ENCODE measurements around the gene PDE8A.

Gene PDE8A

DNA sequence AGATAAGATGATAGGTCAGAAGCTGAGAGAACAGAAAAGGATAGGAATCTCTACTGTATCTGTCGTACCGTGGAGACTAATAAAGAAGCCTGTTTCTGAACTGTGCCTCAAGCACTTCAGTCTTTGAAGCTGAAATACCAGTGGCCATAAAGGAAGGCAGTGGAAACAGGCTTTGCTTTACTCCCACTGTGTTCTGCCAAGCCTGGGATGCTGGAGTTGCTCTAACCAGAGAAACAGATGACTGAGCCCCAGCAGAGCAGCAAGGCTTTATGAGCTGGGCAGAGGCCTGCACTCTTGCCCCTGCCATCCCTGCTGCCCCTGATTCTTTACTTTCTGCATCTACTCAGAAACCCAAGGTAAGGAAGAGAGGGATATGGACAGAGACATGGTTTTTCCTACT is 89.4 kb downstream of the PDE8A start:
- DNase-seq (ENCODE audit: insufficient read length, low spot score) (no peak), FAIRE-seq (no peak)

GRCh38 chr15:85071504-85071903 is 89.8 kb downstream of the PDE8A start:
- DNase-seq (ENCODE audit: insufficient read length, low spot score) (no peak), FAIRE-seq (no peak)

- FAIRE-seq (no peak), DNase-seq (ENCODE audit: insufficient read length, low spot score) (no peak)
Observed at GRCh38 chr15:85072917-85073316, 91.3 kb downstream of the PDE8A start.

GRCh38 chr15:85073556-85074194 is 92.0 kb downstream of the PDE8A start:
- DNase-seq (ENCODE audit: insufficient read length, low spot score) (no peak), FAIRE-seq (no peak)

DNA sequence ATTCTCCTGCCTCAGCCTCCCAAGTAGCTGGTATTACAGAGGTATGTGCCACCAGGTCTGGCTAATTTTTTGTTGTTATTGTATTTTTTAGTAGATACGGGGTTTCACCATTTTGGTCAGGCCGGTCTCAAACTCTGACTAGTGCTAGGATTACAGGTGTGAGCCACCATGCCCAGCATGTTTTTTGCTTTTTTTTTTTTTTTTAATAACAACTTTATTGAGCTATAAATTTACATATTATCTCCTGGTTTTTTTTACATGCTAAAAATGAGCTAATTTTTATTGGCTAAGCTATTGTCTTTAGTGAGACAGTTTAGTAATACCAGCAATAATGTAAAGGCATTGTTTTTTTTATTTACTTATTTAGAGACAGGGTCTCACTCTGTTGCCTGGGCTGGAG is 105.2 kb downstream of the PDE8A start:
- DNase-seq (ENCODE audit: insufficient read length, low spot score) = no peak

DNA sequence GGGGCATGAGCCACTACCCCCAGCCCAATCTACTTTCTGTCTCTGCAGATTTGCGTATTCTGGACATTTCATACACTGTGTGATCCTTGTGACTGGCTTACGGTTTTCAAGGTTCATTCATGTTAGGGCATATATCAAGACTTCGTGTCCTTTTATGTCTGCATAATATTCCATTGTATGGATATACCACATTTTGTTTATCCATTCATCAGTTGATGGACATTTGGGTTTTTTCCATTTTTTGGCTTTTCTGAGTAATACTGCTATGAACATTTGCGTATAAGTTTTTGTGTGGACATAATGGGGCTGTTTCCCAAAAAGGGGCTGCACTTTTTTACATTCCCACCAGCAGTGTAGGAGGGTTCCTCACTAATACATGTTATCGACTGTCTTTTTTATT is 106.6 kb downstream of the PDE8A start:
- FAIRE-seq = no peak
- DNase-seq (ENCODE audit: insufficient read length, low spot score) = no peak

More for the DNA sequence above, 105.2 kb downstream of the PDE8A start:
- no peak for FAIRE-seq

GRCh38 chr15:85089929-85090597 is 108.4 kb downstream of the PDE8A start:
- DNase-seq (ENCODE audit: insufficient read length, low spot score) (no peak), FAIRE-seq (peak; percentile 16)

DNA sequence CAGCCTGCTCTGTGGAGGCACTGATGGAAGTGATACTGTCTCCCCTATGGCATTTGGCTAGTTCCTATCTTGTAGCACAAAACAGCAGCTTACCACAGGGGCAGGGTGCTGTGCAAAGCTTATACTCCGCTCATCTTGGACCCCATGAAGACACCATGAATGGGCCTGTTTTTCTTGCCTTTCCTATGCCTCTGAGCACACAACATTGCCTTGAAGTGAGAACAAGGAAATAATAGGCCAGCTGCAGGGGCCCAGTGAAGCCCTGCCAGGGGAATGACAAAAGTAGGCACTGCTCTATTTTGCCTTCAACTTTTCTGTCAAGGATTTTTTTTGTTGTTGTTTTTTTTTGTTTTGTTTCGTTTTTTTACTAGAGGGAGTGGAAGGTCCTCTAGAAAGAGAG is 110.3 kb downstream of the PDE8A start:
- no peak for FAIRE-seq

DNA sequence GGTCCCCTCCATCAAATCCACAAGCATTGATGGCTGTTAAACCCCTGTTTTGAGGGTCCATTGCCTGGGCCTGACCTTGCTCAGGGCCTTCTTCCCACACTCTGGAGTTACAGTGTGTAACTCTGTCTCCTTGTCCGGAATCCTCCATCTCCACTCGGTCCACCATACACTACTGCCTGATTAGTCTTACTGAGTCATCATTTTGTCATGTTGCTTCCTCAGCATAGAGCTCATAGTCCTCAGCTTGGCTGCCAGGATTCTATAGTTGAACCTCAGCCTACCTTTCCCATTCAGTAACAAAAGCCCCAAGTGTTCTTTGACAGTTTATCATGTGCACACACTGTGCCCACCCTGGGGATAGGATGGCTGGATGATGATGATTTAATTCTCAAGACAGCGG is 113.0 kb downstream of the PDE8A start:
- FAIRE-seq (no peak), DNase-seq (ENCODE audit: insufficient read length, low spot score) (peak; percentile 14)

More for the DNA sequence above, 110.3 kb downstream of the PDE8A start:
- DNase-seq (ENCODE audit: insufficient read length, low spot score) = no peak

DNA sequence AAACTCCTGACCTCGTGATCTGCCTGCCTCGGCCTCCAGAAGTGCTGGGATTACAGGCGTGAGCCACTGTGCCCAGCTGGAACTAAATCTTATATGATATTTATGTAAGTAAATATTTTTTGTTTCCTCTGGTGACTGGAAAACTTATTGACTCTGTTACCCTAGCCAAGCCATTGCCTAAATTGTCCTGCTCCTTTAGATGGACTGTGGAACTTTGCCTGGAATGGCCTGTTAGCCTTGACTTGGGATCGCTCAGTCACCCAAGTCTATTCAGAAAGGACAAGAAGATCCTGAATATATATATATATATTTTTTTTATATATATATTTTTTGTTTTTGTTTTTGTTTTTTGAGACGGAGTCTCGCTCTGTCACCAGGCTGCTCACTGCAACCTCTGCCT is 113.9 kb downstream of the PDE8A start:
- FAIRE-seq (no peak), DNase-seq (ENCODE audit: insufficient read length, low spot score) (no peak)

- no peak for FAIRE-seq
- no peak for DNase-seq (ENCODE audit: insufficient read length, low spot score)
Observed at GRCh38 chr15:85097250-85097649, 115.6 kb downstream of the PDE8A start.

- FAIRE-seq = no peak
- DNase-seq (ENCODE audit: insufficient read length, low spot score) = no peak
Observed at GRCh38 chr15:85097725-85098124, 116.1 kb downstream of the PDE8A start.

- no peak for FAIRE-seq
- DNase-seq (ENCODE audit: insufficient read length, low spot score) = no peak
Observed at GRCh38 chr15:85099195-85099803, 117.6 kb downstream of the PDE8A start.

- no peak for FAIRE-seq
- DNase-seq (ENCODE audit: insufficient read length, low spot score) = no peak
Observed at GRCh38 chr15:85100186-85100937, 118.7 kb downstream of the PDE8A start.

- no peak for FAIRE-seq
- no peak for DNase-seq (ENCODE audit: insufficient read length, low spot score)
Observed at GRCh38 chr15:85104584-85104983, 122.9 kb downstream of the PDE8A start.

DNA sequence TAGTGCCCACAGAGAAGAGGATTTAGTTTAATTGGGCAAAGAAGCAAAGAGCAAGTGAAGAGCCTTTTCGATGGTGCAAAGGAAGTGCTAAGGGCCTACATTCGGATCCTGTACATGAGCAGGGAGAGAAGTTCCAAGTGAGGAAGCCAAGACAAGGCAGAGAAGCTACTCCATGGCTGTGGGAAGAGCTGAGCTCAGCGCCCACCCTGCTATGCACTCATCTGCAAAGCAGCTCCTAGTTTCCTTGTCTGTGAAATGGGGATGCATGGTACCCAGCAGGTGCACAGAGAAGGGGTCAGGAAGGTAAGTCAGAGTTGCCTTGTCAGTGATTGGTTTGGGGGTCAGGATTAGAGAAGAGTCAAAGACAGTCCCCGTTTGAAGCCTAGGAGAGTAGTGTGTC is 126.5 kb downstream of the PDE8A start:
- DNase-seq (ENCODE audit: insufficient read length, low spot score) = no peak

DNA sequence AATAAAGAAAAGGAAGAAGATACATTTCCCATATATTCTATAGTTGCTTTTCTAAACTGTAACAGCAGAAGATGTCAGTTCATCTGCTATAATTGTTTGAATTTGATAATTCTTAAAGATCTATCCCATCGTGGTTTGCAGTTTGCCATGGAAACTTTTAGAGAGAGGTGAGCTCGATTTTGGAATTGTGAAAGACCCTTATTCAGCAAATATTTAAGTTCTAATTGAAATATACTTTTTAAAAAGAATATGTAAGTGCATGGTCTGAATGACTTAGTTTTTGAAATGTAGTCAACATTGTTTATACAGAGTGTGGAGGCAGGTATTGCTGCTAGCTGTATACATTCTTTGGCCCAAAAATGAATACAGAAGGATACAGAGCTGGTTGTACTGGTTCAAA is 127.7 kb downstream of the PDE8A start:
- FAIRE-seq (no peak), DNase-seq (ENCODE audit: insufficient read length, low spot score) (no peak)

More for the DNA sequence above, 126.5 kb downstream of the PDE8A start:
- no peak for FAIRE-seq

DNA sequence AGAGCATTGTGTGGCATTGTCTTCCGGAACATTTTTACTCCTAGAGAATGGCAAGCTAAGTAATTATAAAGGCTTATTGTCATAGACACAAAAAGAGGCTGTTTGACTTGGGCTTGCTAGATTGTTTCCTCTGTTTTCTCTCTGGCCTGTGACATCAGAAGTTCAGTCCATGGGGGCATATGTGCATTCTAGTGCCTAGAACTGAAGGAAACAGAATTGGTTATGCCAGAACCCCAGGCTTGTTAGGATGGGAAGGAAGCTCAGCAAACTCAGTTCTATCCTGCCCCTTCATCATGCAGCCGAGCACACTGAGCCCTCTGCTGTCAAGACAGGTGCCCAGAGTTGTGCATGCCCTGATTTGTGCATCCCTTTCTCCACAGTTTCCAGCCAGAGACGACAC is 131.3 kb downstream of the PDE8A start:
- no peak for FAIRE-seq
- DNase-seq (ENCODE audit: insufficient read length, low spot score) = no peak

DNA sequence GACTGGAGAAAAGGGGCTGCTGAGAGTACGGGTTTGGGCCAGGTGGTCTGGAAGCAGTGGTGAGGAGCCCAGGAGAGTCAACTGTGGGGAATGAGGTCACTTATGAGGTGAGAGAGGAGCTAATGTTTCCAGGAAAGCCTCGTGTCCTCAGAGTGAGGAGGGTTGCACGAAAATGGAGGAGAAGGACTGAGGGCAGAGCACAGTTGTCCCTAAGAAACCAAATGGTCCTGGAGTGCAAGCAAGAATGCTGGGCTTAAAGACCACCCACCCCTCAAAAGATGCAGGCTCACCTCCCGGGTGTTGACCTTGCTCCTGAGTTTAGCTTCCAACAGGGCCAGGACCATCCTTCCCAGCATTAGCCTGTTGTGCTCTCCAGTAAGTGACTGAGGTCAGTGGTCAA is 133.2 kb downstream of the PDE8A start:
- FAIRE-seq (no peak), DNase-seq (ENCODE audit: insufficient read length, low spot score) (no peak)

- FAIRE-seq = no peak
- DNase-seq (ENCODE audit: insufficient read length, low spot score) = no peak
Observed at GRCh38 chr15:85116066-85116465, 134.4 kb downstream of the PDE8A start.

GRCh38 chr15:85116494-85116893 is 134.8 kb downstream of the PDE8A start:
- no peak for DNase-seq (ENCODE audit: insufficient read length, low spot score)
- no peak for FAIRE-seq
